Ishikawa (cell line): ENCODE results near the gene KIF16B.

Source experiments
- CEBPB ChIP-seq: IDR thresholded peaks from 2 replicates; pipeline ENCODE4 v1.6.1; 2012
- CREB1 ChIP-seq: IDR thresholded peaks from 2 replicates; pipeline ENCODE4 v1.6.1; 2012; ENCODE audit warnings: low read depth

DNA sequence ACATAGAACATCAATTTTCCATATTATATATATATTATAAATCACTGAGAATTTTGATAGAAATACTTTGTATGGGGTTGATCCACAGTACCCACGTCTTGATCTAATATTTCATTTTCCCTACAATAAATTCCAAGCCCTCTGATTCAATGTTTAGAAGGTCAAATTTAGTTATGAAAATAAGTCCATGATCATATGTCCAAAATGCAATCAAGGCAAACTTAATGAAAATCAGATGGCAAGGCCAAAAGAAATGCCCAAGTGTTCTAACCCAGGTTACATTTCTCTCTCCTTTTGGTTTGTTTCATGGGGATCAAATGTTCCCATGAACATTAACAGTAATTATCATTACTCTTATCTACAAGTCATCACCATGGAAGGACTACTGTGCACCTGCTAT, 203.8 kb downstream of the KIF16B start:
- no peak for TF ChIP-seq CREB1
- no peak for TF ChIP-seq CEBPB
